PC-9 (cell line): Measurements from ENCODE around the gene RHOT1. TPM values are rescaled to one million over a fixed set of nuclear protein-coding genes. Genes with fewer than 3 reads are reported as not detected.

Experiments used
- BruUV-seq: library from RNA; stranded (reverse); fragments of 400-500 nt; replicated peaks from 2 replicates; lab custom pipeline; 2021; lab: Mats Ljungman, UMichigan
- CTCF ChIA-PET: fragments of 300-600 bp; sonication (Branson Sonifier 250); formaldehyde crosslinking; loops from one replicate; lab custom pipeline; 2022; ENCODE audit warnings: antibody characterized with exemption; lab: Charles Lee
- POLR2A ChIA-PET: fragments of 300-600 bp; sonication (Branson Sonifier 250); formaldehyde crosslinking; loops from one replicate; lab custom pipeline; 2022; ENCODE audit warnings: antibody characterized with exemption; ENCODE audit not compliant: unreplicated experiment; lab: Charles Lee
- DNase-seq, 2 experiments: peaks; one replicate each; pipeline versions ENCODE4 v3.0.0 to v3.0.0-alpha.2; 2015 to 2022; ENCODE audit warnings: mixed read lengths in 1 of 2
- H2AFZ ChIP-seq: fragments of 200-600 bp; sonication (generic); 2 replicates; pipeline ENCODE4 v1.8.1; 2017; ENCODE audit warnings: antibody characterized with exemption
- H3F3A ChIP-seq: fragments of 200-600 bp; sonication (generic); 2 replicates; pipeline ENCODE4 v1.8.1; 2017; ENCODE audit warnings: antibody characterized with exemption, mild to moderate bottlenecking, low read depth; ENCODE audit not compliant: insufficient read depth
- H3K27ac ChIP-seq: fragments of 200-600 bp; sonication (generic); 2 replicates; pipeline ENCODE4 v1.6.1; 2016; ENCODE audit warnings: mixed run types
- H3K27me3 ChIP-seq: fragments of 200-600 bp; sonication (generic); 2 replicates; pipeline ENCODE4 v1.6.1; 2016; ENCODE audit warnings: low read depth, mixed run types; ENCODE audit not compliant: insufficient read depth
- H3K36me3 ChIP-seq: fragments of 200-600 bp; sonication (generic); 2 replicates; pipeline ENCODE4 v1.6.1; 2016; ENCODE audit warnings: low read depth, mixed run types
- H3K4me1 ChIP-seq: fragments of 200-600 bp; sonication (generic); replicated peaks from 2 replicates; pipeline ENCODE4 v1.6.1; 2016; ENCODE audit warnings: mixed run types; ENCODE audit not compliant: insufficient read depth
- H3K4me2 ChIP-seq: fragments of 200-600 bp; sonication (generic); 2 replicates; pipeline ENCODE4 v1.6.1; 2017; ENCODE audit warnings: mixed run types
- H3K4me3 ChIP-seq: fragments of 200-600 bp; sonication (generic); 2 replicates; pipeline ENCODE4 v1.6.1; 2016; ENCODE audit warnings: mixed run types
- H3K79me2 ChIP-seq: fragments of 200-600 bp; sonication (generic); 2 replicates; pipeline ENCODE4 v1.6.1; 2017; ENCODE audit warnings: low read depth, mixed run types
- H3K9me2 ChIP-seq: fragments of 200-600 bp; sonication (generic); 2 replicates; pipeline ENCODE4 v1.8.1; 2017; ENCODE audit warnings: mild to moderate bottlenecking; ENCODE audit not compliant: insufficient read depth
- H3K9me3 ChIP-seq: fragments of 200-600 bp; sonication (generic); 2 replicates; pipeline ENCODE4 v1.8.1; 2016; ENCODE audit warnings: low read depth; ENCODE audit not compliant: insufficient read depth
- H4K20me1 ChIP-seq: fragments of 200-600 bp; sonication (generic); 2 replicates; pipeline ENCODE4 v1.8.1; 2017; ENCODE audit not compliant: insufficient read depth
- EZH2 ChIP-seq: fragments of 200-600 bp; sonication (generic); IDR thresholded peaks from 2 replicates; pipeline ENCODE4 v1.8.0; 2017; ENCODE audit warnings: antibody characterized with exemption, low read depth
- intact Hi-C: fragments of 100-400 bp; cut with micrococcal nuclease; formaldehyde crosslinking; loops from one replicate; pipeline ENCODE4 v1.10.0; 2022; ENCODE audit not compliant: unreplicated experiment
- total RNA-seq: library from RNA; stranded (reverse); gene quantifications from 2 replicates; pipeline ENCODE4 v1.2.3, GENCODE V29; 2021
- TF ChIP-seq, protein P1 (sequence below): fragments of 200-600 bp; sonication (generic); conservative IDR thresholded peaks from 2 replicates; pipeline ENCODE4 v1.6.1; 2017; ENCODE audit warnings: mixed run types, antibody characterized with exemption, mild to moderate bottlenecking, moderate library complexity

The RHOT1 gene
- total RNA-seq, 1 experiment from 2014 or later = 28.3 TPM

DNA sequence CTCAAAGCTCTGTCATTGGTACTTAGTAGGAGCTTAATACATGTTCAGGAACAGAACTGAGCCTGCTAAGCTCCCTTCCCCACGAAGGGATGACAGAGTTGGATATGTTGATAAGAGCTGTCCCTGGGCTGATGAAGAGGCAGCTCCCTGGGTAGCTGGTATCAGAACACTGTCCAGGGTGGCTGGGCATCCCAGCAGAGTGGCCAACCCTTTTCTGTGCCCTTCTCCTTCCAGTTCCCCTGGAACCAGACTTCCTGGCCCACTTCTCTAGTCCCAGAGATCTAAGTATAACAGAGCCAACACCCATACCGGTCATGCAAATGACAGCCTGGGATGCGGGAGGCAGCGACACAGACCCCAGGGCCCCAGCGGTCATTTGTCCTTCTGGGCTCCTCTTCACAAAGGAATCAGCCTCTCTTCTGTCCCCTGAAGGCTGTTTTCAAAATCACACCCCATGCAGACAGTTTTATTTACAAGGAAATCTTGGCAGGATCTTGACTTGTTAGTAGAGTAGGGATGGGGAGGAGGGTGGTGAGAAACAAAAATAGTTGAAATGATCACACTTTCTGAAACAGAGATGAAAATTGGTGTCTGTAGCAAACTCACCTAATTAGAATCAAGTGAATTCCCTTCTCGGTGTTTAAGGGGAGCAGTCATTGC, 122.0 kb downstream of the RHOT1 start:
- Histone ChIP-seq H4K20me1 (no peaks in the 10 kb centered on the region; the same call in 1 of the 2 replicates), H3K27ac (no peak overlapping the region), H3F3A (no peaks in the 10 kb centered on the region), H3K9me3 (no peaks in the 10 kb centered on the region), H3K79me2 (no peaks in the 10 kb centered on the region), H2AFZ (no peak overlapping the region), H3K4me2 (no peak overlapping the region), H3K27me3 (peaks cover 78% of the 10 kb centered on the region), H3K9me2 (no peaks in the 10 kb centered on the region), H3K36me3 (no peaks in the 10 kb centered on the region), H3K4me3 (no peak overlapping the region), H3K4me1 (no peaks in the 10 kb centered on the region)
- no peak for DNase-seq
- POLR2A ChIA-PET = no interaction called here
- CTCF ChIA-PET = no interaction called here
- TF ChIP-seq, protein P1, sequence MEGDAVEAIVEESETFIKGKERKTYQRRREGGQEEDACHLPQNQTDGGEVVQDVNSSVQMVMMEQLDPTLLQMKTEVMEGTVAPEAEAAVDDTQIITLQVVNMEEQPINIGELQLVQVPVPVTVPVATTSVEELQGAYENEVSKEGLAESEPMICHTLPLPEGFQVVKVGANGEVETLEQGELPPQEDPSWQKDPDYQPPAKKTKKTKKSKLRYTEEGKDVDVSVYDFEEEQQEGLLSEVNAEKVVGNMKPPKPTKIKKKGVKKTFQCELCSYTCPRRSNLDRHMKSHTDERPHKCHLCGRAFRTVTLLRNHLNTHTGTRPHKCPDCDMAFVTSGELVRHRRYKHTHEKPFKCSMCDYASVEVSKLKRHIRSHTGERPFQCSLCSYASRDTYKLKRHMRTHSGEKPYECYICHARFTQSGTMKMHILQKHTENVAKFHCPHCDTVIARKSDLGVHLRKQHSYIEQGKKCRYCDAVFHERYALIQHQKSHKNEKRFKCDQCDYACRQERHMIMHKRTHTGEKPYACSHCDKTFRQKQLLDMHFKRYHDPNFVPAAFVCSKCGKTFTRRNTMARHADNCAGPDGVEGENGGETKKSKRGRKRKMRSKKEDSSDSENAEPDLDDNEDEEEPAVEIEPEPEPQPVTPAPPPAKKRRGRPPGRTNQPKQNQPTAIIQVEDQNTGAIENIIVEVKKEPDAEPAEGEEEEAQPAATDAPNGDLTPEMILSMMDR = no peak
- no peak for TF ChIP-seq EZH2
- intact Hi-C loops = no loop called here
- BruUV-seq = no TSS peak

GRCh38 chr17:32264823-32265191, 122.5 kb downstream of the RHOT1 start:
- no peaks in the 10 kb centered on the region for H3K9me2 ChIP-seq
- H3K4me3 ChIP-seq = no peak overlapping the region
- no peak overlapping the region for H3K4me2 ChIP-seq
- H3F3A ChIP-seq = no peaks in the 10 kb centered on the region
- CTCF ChIA-PET = no interaction called here
- no TSS peak for BruUV-seq
- H3K27ac ChIP-seq = no peak overlapping the region
- H2AFZ ChIP-seq = no peak overlapping the region
- POLR2A ChIA-PET = no interaction called here
- intact Hi-C loops = no loop called here
- no peak for TF ChIP-seq EZH2
- TF ChIP-seq, protein P1 = no peak
- DNase-seq = no peak
- no peaks in the 10 kb centered on the region for H3K79me2 ChIP-seq
- H3K9me3 ChIP-seq = no peaks in the 10 kb centered on the region
- no peaks in the 10 kb centered on the region for H3K4me1 ChIP-seq
- no peaks in the 10 kb centered on the region; the same call in 1 of the 2 replicates for H4K20me1 ChIP-seq
- no peaks in the 10 kb centered on the region for H3K36me3 ChIP-seq
- peaks cover 83% of the 10 kb centered on the region for H3K27me3 ChIP-seq

- no TSS peak for BruUV-seq
These were observed 123.1 kb downstream of the RHOT1 start, which contains the start of gene RHBDL3 for GRCh38 chr17:32265192-32265923. Gene RHBDL3 (plus strand): TSS chr17:32265832. CDS start chr17:32266190, 358 bp downstream.

More at GRCh38 chr17:32265192-32265923, 123.1 kb downstream of the RHOT1 start, which contains the start of gene RHBDL3:
- intact Hi-C loops = no loop called here
- no peaks in the 10 kb centered on the region for H3K4me1 ChIP-seq
- no peak within 1 kb of the TSS for H3K4me3 ChIP-seq
- no peaks in the 10 kb centered on the region for H3K36me3 ChIP-seq
- H3K9me3 ChIP-seq = no peaks in the 10 kb centered on the region
- no peaks in the 10 kb centered on the region for H3K9me2 ChIP-seq
- peaks cover 87% of the 10 kb centered on the region for H3K27me3 ChIP-seq
- no peaks in the 10 kb centered on the region; the same call in 1 of the 2 replicates for H4K20me1 ChIP-seq
- H3K27ac ChIP-seq = no peak within 1 kb of the TSS
- H2AFZ ChIP-seq = no peak within 1 kb of the TSS
- H3K4me2 ChIP-seq = peak within 1 kb of the TSS; percentile 51
- POLR2A ChIA-PET = no interaction called here
- no peaks in the 10 kb centered on the region for H3K79me2 ChIP-seq
- H3F3A ChIP-seq = no peaks in the 10 kb centered on the region
- peak in 1 of 2 experiments; percentile 14 for DNase-seq
- TF ChIP-seq EZH2 = peak; percentile 65; the same call in 1 of the 2 replicates
- TF ChIP-seq, protein P1 = no peak
- CTCF ChIA-PET = no interaction called here
